HG03103 (cell line): ENCODE data around the gene ADCYAP1.
"Not testable (repeated sequence)": the region's sequence is repeated elsewhere in the genome, so short reads cannot be mapped to it uniquely, and the experiment has no call there.

Experiments
- ATAC-seq: cut with Tn5 transposase; IDR thresholded peaks from one replicate; pipeline ENCODE4 v1.9.1; 2021; ENCODE audit warnings: low read depth; ENCODE audit not compliant: unreplicated experiment

ADCYAP1 gene

GRCh38 chr18:904218-905090 is at the start of gene ADCYAP1:
TSS of gene ADCYAP1 (plus strand) at chr18:904871. CDS start at chr18:905387, 516 bp downstream.
- ATAC-seq, result no peak

- no peak for ATAC-seq
Measured at GRCh38 chr18:857986-858385, 46.7 kb upstream of the ADCYAP1 start.

DNA sequence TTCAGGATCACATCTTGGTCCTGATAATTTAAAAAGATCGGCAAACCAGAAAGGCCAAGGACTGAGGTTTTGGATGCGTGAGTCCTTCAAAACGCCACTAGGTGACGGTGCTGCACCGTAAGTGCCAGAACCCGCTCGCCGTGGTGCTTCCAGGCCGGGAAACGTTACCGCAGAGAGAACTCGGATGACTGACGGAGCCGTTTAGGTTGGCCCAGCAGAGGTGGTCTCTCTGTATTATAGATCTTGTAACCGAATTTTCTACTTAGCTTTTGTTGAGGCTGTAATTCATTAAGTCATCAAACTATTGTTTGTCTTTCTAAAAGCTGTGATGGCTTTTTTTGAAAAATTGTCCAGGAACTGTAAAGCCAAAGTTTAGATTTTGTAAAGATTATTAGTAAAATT is 39.8 kb upstream of the ADCYAP1 start:
- ATAC-seq, result peak; percentile 92

DNA sequence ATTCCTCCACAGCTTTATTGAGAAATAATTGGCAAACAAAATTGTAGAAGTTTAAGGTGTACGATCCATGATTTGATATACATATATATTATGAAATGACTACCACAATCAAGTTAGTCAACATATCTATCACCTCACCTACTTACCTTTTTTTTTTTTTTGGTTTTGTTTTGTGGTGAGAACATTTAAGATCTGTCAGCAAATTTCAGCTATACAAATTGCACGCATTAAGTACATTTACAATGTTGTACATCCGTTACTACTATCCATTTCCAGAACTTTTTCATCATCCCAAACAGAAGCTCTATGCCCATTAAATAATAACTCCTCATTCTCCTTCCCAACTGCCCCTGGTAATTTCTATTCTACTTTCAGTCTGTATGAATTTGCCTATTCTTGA is 37.4 kb upstream of the ADCYAP1 start:
- ATAC-seq, result no peak

DNA sequence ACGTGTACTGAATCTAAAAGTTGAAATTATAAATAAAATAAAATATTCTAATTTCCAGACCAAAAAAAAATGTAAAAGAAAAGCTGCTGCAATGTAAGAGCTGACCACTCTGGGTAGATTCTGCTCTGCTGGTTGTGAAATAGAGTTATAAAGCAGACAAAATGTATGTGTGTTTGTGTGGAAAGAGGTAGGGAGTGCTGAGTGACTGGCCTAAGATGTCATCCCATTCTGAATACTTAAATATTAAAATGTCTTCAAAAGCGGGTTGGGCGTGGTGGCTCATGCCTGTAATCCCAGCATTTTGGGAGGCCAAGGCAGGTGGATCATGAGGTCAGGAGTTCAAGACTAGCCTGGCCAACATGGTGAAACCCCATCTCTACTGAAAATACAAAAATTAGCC is 31.2 kb upstream of the ADCYAP1 start:
- ATAC-seq, result not testable (repeated sequence)

- no peak for ATAC-seq
Measured at GRCh38 chr18:875912-876311, 28.8 kb upstream of the ADCYAP1 start.

DNA sequence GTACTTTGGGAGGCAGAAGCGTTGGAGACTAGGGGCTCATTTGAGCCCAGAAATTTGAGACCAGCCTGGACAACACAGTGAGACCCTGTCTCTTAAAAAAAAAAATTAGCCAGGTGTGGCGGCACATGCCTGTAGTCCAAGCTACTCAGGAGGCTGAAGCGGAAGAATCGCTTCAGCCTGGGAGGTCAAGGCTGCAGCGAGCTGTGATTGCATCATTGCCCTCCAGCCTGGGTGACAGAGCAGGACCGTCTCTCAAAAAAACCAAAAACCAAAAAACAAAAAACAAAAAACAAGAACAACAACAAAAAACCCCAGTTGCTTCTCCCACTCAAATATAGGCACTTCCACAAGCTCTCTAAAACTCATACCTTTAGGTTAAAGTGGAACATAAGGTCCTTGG is 27.4 kb upstream of the ADCYAP1 start:
- no peak for ATAC-seq

DNA sequence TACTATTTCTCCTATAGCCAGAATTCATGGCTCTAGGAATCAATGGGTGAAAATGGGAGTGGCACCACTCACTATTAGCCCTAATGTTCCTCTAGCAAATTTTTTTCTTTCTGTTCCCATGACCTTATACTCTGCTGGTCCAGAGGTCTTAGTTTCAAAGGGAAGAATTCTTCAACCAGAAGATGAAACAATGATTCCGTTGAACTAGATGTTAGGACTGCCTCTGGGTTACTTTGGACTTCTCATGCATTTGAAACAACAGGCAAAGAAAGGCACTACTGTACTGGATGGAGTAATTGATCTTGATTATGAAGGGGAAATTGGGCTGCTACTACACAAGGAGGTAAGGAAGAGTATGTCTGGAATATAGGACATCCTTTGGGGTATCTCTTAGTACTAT is 18.6 kb upstream of the ADCYAP1 start:
- ATAC-seq, result no peak

DNA sequence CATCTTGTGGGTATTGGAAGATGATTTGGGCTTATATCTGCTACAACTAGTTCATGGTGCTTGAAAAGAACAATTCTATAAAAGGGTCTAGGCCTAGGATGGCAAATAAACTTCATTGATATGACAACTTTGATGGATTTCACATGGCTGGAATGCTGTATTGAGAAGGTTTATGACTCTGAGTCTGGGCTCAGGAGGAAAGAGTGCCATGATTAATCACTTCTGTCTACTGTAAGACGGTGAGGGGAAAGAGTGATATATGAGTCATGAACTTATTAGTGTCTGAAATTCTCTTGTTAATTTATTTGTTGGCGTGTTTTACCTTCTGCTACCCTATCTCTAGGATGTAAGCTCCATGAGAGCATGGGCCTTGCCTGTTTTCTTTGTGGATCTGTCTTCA is 17.0 kb upstream of the ADCYAP1 start:
- no peak for ATAC-seq

DNA sequence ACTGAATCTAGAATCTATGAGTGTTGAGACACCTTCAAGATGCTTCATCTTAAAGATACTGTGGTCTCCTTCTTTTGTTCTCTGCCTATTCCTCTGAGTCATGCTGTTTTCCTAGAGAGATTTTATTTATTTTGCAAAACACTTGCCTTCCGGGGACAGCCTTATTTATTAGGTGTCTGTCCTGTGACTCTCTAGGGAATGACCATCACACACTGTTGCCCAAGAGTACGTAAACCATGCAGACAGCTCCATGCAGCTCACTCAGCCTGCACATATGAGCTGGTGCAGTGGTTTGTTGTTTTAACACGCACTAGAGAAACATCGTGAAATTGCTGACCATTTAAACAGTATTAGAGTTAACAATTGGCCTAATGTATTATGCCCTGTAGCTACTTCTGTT is 12.4 kb upstream of the ADCYAP1 start:
- ATAC-seq, result no peak

GRCh38 chr18:896315-896714 is 8.4 kb upstream of the ADCYAP1 start:
- no peak for ATAC-seq

- no peak for ATAC-seq
Measured at GRCh38 chr18:901761-902160, 2.9 kb upstream of the ADCYAP1 start.

- ATAC-seq, result no peak
Measured at GRCh38 chr18:902229-902628, 2.4 kb upstream of the ADCYAP1 start.

DNA sequence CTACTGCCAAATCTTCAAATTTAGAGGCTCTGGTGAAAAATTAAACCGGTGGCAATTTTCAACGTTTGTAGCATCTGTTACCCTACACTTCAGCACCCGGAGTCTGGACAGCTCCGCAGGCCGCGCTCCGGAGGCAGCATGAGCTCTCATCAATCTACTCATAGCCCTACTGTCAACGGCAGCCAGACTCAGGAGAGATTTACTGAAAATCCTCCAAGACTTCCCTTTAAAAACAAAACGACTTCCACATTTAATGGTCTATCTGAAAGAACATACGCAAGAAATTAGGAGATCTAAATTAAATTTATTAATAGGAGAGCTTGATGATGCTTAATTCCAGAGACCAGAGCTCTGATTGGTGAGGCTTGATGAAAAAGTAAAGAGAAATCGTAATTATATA is 970 bp upstream of the ADCYAP1 start:
- no peak for ATAC-seq

GRCh38 chr18:905307-905947 is 756 bp downstream of the ADCYAP1 start:
- no peak for ATAC-seq

DNA sequence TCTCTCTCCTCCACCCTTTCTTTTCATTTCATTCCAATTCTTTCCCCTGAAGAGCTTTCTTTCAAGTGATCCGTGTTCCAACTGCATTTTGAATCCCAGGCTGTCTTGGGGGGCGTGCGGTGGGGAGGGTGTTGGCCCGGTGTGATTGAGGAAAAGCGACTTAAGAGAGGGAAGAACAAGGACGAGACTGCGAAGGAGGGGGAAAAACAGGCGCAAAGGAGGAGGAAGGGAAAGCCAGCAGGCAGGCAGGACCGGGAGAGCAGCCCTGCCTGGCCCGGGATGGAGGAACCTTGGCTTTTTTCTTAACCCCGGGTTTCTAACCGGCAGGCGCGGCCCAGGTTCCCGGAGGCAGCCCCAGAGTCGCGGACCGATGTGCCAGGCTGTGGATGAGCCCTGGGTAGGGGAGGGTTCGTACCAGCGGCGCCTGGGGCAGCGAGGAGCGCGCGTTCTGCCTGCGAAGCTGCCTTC is 1.3 kb downstream of the ADCYAP1 start:
- no peak for ATAC-seq

DNA sequence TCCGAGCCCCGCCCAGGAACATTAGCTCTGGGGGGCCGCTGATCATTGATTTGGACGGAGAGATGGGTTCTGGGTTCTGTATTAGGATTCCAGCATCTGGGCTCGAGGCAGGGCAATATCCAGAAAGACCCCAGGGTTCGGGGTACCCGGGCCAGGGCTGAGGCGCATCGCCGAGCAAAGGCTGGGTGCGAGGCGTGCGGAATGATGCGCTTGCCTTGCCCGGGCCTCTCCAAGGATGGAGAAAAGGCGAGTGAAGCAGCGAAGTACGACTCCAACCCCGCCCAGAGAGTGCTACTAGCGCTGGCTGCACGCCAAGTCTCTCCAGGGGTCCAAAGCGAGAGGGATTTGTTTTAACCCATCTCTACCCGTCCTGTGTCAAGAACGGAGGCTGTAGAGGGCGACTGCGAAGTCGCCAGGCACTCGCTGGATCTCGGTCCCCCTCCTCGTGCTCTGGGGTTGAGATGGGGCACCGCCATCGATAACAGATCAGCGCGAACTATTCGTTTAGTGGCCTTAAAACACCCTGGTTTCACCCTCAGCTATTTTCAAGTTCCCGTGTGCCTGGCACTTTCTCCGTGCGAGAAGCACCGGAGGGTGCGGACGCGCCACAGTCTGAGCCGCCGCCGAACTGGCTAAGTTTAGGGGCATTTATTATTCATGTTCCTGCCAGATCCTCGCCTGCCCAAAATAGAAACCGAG is 1.9 kb downstream of the ADCYAP1 start:
- ATAC-seq, result no peak

- ATAC-seq, result no peak
Measured at GRCh38 chr18:907115-907884, 2.6 kb downstream of the ADCYAP1 start.

DNA sequence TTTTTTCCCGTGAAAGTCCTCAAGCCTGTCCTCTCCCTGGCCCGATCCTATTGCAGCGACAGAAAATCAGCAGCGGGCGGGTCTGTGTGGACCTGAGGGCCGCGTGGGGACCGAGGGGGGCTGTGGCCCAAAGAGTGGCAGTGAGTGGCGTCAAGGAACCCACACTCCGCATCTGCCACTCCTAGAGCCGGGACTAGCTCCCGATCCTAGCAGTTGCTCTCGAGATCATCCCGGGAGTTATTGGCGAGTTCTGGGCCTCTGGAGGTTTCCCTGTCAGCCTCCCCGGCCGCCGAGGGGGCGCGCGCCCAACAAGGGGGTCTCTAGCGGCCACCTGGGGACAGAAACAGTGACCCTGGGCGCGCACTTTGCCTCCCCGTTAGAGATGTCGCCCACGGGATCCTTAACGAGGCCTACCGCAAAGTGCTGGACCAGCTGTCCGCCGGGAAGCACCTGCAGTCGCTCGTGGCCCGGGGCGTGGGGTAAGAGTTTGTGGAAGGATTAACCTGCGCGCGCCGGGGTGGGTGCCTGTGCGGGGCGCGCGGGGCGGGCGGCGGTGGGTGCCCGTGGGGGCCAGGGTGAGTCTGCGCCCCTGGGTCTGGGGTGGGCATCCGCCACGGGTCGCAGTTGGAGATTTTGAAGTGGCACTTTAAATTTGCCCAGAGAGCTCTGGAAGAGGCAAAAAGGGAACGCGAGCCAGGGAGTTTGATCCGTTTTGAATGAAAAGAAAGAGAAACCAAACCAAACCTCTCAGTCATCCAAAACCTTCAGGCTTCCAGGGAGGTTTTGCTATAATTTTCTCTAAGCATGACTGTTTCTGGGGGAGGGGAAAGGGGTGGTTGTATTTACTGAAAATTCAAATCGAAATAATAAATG is 3.5 kb downstream of the ADCYAP1 start:
- ATAC-seq, result no peak
